IPS-NIHi11 (cell line): ENCODE data around the gene BAHCC1.

Experiments
- DNase-seq: peaks from one replicate; pipeline ENCODE4 v3.0.0; 2012; ENCODE audit warnings: mixed read lengths, low spot score

BAHCC1 gene

GRCh38 chr17:81386646-81387099, 8.6 kb upstream of the BAHCC1 start:
- no peak for DNase-seq

- peak; percentile 69 for DNase-seq
Observed at GRCh38 chr17:81387100-81388090, 7.9 kb upstream of the BAHCC1 start.

DNA sequence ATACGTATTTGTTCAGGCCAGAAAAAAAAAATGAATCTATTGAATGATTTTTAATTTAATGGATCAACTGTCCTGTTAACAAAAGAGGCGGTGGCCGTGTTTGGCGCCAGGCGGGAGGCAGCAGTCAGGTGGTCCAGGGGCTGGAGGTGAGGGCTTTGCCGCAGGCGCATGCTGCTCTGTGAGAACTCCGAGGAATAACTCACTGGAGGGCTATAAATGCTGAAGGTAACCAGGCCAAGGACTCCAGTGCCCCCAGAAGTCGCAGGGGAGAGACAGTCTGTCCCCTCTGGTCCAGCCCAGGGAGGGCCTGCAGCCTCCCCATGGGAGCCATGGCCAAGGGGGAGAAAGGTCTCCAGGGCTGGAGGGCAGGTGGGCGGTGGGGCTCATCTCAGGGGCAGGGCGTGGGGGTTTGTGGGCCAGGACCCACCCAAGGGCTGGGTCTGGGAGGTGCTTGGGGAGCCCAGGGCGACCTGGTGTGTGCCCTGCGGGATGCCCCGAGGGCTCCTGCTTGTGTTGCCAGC, 7.1 kb upstream of the BAHCC1 start:
- no peak for DNase-seq

- DNase-seq, result no peak
Observed at GRCh38 chr17:81388612-81389367, 6.5 kb upstream of the BAHCC1 start.

- no peak for DNase-seq
Observed at GRCh38 chr17:81389585-81389984, 5.7 kb upstream of the BAHCC1 start.

DNA sequence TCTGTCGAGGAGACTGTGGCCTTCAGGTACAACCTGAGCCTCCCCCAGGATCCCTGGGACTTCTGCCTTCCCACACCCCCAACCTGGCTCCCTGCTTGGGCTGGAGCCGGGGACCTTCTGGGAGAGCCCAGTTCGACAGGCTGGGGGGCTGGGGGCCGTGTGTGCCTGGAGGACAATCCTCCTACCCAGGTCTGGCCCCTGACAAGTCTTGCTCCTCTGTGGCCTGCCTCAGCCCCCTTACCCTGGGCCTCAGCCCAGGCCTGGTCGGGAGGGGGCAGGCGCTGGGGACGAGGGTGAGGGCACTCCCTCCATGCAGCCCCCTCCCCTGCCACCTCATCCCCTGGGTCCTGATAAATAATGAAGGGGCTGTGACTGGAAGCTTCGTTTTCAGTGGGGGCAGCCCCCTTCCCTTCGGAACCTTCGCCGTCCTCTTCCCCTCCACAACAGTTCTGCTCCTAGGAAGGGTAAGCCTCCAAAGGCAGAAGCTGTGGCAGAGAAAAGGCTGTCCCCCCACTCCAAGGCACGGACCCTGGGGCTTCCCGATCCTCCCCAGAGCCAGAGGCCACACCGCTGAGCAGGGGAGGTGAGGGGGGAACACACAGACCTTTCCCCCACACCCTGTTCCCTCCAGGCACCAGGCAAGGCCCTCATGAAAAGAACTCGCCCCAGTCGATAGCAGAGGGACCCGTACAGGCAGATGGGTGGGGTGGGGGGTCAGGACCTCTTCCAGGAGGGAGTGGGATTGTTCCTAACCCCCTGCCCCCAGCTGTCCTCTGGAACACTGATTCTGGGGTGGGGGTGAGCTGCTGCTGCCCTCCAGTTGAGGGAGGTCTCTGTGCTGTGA, 5.0 kb upstream of the BAHCC1 start:
- DNase-seq, result no peak

GRCh38 chr17:81390873-81391255, 4.4 kb upstream of the BAHCC1 start:
- DNase-seq, result no peak

GRCh38 chr17:81391293-81391935, 3.8 kb upstream of the BAHCC1 start:
- DNase-seq, result no peak

- no peak for DNase-seq
Observed at GRCh38 chr17:81391936-81392908, 3.0 kb upstream of the BAHCC1 start.

DNA sequence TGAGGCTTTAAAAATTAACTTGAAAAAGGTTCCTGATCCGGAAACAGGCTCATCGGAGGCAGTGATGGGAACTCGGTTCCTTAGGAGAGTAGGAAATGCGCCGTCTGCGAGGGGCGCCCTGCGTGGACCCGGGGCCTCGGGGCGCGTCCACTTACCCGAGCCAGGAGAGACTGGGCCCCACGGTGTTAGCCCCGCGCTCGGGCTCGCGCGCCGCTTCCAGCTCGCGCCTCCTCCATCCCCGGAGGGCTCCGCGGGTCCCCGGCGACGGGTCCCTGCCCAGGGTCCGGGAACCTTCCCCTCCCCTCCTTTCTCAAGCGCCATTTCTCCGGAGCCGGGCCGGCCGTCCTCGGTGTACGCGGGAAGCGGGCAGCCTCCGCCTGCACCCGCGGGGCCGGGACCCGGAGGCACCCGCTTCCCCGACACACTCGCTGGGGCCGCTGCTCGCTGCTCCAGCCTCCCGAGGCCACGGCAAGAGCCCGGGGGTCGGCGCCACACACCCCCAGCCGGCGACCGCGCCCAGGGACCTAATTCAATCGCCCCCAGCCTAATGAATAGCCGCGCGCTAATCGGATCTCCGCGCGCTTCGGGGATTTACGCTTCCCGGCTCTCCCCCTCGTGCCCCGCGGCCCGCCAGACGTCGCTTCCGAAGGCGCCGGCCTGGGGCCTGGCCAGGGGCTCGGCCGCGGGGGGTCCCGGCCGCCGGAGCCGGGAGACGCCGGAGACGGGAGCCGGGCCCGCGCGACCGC, 2.2 kb upstream of the BAHCC1 start:
- no peak for DNase-seq

DNA sequence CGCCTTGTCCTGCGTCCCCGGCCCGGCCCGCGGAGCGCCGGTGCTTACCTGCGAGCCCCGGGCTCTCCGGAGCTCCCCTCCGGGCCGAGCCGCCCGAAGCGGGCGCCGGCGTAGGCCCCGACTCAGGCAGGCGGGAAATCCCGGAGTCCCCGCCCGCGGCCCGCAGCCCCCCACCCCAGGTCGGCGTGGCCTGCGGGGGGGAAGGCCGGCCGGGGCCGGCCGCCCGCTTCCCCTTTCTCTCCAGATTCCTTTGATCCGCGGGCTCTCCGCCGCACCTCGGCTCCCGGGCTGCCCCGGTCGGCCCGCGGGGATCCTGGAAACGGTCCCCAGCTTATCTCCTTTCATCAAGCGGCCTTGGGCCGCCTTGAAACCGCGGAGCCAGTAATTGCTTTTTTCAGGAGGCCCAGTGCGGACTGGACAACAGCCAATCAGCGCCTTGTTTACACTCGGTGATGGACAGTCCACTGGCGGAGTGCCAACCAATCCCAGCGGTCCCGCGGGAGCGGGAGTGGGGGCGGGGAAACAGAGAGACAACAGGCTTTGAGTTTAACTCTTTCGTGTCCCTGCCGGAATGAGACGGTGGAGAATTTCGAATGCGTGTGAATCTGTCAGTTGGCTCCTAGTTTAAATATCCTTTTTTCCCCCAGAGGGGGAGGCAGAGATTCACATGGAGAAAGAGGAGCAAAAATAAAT, 1.4 kb upstream of the BAHCC1 start:
- DNase-seq, result peak; percentile 92

GRCh38 chr17:81394377-81394920, 808 bp upstream of the BAHCC1 start:
- no peak for DNase-seq

DNA sequence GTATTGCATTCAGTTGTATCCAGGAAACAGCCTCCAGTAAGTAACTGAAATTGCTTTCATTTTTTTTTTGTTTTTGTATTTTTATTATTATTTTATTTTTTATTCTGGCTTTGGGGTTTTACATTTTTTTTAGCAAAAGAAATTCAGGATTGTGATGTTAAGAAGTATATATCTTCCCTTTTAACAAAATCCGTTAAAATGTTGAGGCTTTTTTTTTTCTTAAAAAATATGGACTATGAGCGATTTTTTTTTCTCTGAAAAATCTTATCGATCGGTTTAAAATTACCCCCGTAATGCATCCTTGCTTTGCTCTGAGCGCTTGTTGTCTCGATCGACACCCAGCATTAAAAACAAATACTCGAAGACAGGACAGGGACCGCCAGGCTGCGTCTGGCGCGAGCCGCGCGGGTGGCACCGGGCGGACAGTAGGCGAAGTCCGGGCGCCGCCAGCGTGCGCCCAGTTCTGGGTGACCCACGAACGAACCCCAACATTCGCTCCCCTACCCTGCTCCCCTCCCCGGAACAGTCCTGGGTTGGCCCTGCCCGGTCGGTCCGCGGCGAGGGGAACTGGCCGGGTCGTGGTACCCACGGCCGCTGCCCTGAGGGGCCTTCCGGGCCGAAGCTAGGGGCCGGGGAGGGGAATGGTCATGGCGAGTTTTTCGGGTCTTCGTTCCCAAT, 482 bp downstream of the BAHCC1 start:
- no peak for DNase-seq

DNA sequence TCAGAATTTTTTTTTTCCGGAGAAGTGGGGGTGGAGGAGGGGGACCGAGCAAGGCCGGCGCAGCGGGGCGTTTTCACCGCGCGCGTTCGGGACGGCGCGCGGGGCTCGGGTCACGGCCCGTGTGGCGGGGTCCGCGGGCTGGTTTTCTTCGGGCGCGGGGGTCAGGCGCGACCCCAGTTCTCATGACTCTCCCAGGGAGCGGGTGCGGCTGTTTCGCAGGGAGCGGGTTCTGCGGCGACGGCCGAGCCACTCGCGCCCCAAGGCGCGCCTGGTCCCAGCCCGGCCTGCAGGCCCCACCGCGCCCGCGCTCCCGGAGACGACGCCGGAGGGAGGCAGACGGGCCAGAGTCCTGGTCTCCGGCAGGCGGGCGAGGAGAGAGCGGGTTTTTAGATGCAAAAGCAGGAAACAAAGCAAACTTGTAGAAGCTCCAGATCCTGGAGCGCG, 1.0 kb downstream of the BAHCC1 start:
- DNase-seq, result no peak

- no peak for DNase-seq
Observed at GRCh38 chr17:81396722-81397313, 1.6 kb downstream of the BAHCC1 start.

DNA sequence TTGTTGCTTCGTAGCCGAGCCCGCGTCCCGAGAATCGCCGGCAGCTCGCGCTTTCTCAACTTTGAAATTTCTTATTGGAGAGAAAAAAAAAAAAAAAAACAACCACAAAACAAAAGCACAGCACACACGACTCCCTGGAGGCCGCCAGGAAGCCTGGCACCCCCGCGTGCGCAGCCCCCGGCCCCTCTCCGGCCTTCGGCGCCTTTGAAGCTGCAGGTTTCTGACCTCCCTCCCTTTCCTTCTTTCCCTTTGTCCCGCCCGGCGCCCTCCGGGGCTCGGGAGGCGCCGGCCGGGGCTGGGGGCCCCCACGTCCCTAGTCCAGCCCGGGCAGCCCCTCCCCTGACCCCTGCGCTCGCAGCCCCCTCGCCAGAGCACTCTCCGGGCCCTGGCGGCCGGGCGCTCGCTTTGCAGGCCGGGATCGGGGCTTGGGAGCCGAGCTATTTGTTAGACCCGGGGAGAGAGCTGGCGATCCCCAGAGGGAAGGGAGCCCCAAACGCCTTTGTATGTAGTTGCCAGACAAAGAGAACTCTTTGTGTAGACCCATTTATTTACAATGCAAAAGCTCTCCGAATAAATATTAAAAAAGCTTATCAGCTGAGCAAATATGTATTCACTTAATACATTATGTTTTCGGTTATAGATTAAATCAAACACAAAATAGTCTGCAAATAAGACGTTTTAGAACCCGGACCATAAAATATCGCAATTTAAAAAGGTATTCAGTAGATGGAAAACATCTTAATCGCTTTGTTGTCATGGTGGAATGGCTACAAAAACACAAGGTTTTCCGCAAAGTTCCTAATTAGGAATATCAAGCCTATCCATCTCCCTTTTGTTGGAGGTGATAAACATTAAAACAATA, 2.3 kb downstream of the BAHCC1 start:
- peak; percentile 69 for DNase-seq
